WTC11 (cell line): ENCODE measurements around the gene C16orf95. TPM values are rescaled to one million over a fixed set of nuclear protein-coding genes. Genes with fewer than 3 reads are reported as not detected.

Experiments
- ATAC-seq: fragments of 200-7000 bp; cut with Tn5 transposase; 2 replicates; pipeline ENCODE4 v1.10.0; 2021; ENCODE audit warnings: mild to moderate bottlenecking, moderate library complexity
- CTCF ChIA-PET: fragments of 300-600 bp; sonication (Branson Sonifier 250); formaldehyde crosslinking; loops from one replicate; lab custom pipeline; 2021; ENCODE audit warnings: antibody characterized with exemption; lab: Charles Lee
- POLR2A ChIA-PET: fragments of 350-600 bp; sonication (Branson Sonifier 250); formaldehyde crosslinking; loops from one replicate; lab custom pipeline; 2021; ENCODE audit warnings: antibody characterized with exemption; lab: Charles Lee
- DNase-seq: peaks from one replicate; pipeline ENCODE4 v3.0.0; 2021; ENCODE audit warnings: low spot score
- H3K27ac Mint-ChIP-seq: 2 replicates; pipeline ENCODE4 v1.8.0; 2021; ENCODE audit warnings: mixed read lengths
- H3K27me3 Mint-ChIP-seq: 2 replicates; pipeline ENCODE4 v1.8.0; 2021; ENCODE audit warnings: low read depth, mild to moderate bottlenecking, moderate library complexity, mixed read lengths
- H3K36me3 Mint-ChIP-seq: 2 replicates; pipeline ENCODE4 v1.8.0; 2021; ENCODE audit warnings: mixed read lengths
- H3K4me1 Mint-ChIP-seq: 2 replicates; pipeline ENCODE4 v1.8.0; 2022; ENCODE audit warnings: mixed read lengths
- H3K4me3 Mint-ChIP-seq: 2 replicates; pipeline ENCODE4 v1.8.0; 2021; ENCODE audit warnings: mild to moderate bottlenecking, moderate library complexity, mixed read lengths
- H3K9me3 Mint-ChIP-seq: 2 replicates; pipeline ENCODE4 v1.8.0; 2021; ENCODE audit warnings: mixed read lengths
- ATF1 ChIP-seq: sonication (generic); formaldehyde crosslinking; IDR thresholded peaks from 2 replicates; pipeline ENCODE4 v1.8.1; 2023; ENCODE audit warnings: mild to moderate bottlenecking, moderate library complexity, missing genetic modification reagents
- ATF3 ChIP-seq: sonication (generic); formaldehyde crosslinking; conservative IDR thresholded peaks from 2 replicates; pipeline ENCODE4 v1.8.1; 2022; ENCODE audit warnings: mild to moderate bottlenecking, missing genetic modification reagents
- ELF4 ChIP-seq: sonication (generic); formaldehyde crosslinking; IDR thresholded peaks from 2 replicates; pipeline ENCODE4 v1.8.1; 2022; ENCODE audit warnings: low read depth, mild to moderate bottlenecking, moderate library complexity, missing genetic modification reagents
- EMX1 ChIP-seq: fragments of 250-450 bp; sonication (Bioruptor Pico); IDR thresholded peaks from 2 replicates; pipeline ENCODE4 v1.8.0; 2021; ENCODE audit warnings: mild to moderate bottlenecking
- ESRRA ChIP-seq: sonication (generic); formaldehyde crosslinking; IDR thresholded peaks from 2 replicates; pipeline ENCODE4 v1.8.1; 2022; ENCODE audit warnings: mild to moderate bottlenecking, missing genetic modification reagents, borderline replicate concordance
- NR2C2 ChIP-seq: sonication (generic); formaldehyde crosslinking; IDR thresholded peaks from 2 replicates; pipeline ENCODE4 v1.8.0; 2022; ENCODE audit warnings: mild to moderate bottlenecking, missing genetic modification reagents
- OVOL2 ChIP-seq: fragments of 250-450 bp; sonication (Bioruptor Pico); IDR thresholded peaks from 2 replicates; pipeline ENCODE4 v1.9.0; 2021; ENCODE audit warnings: mild to moderate bottlenecking, borderline replicate concordance
- SOX15 ChIP-seq: fragments of 250-450 bp; sonication (Bioruptor Pico); IDR thresholded peaks from 2 replicates; pipeline ENCODE4 v1.9.0; 2021; ENCODE audit warnings: mild to moderate bottlenecking
- SP1 ChIP-seq: sonication (generic); formaldehyde crosslinking; conservative IDR thresholded peaks from 2 replicates; pipeline ENCODE4 v1.8.1; 2022; ENCODE audit warnings: missing genetic modification reagents
- USF1 ChIP-seq: sonication (generic); formaldehyde crosslinking; IDR thresholded peaks from 2 replicates; pipeline ENCODE4 v1.8.0; 2022; ENCODE audit warnings: mild to moderate bottlenecking, missing genetic modification reagents
- USF2 ChIP-seq: sonication (generic); formaldehyde crosslinking; IDR thresholded peaks from 2 replicates; pipeline ENCODE4 v1.8.1; 2023; ENCODE audit warnings: mild to moderate bottlenecking, missing genetic modification reagents, moderate library complexity
- ZBTB43 ChIP-seq: sonication (generic); formaldehyde crosslinking; IDR thresholded peaks from 2 replicates; pipeline ENCODE4 v1.8.1; 2023; ENCODE audit warnings: mild to moderate bottlenecking, missing genetic modification reagents
- ZMAT4 ChIP-seq: fragments of 250-450 bp; sonication (Bioruptor Pico); IDR thresholded peaks from 2 replicates; pipeline ENCODE4 v1.9.0; 2021; ENCODE audit warnings: mild to moderate bottlenecking
- ZNF425 ChIP-seq: fragments of 250-450 bp; sonication (Bioruptor Pico); conservative IDR thresholded peaks from 2 replicates; pipeline ENCODE4 v1.9.0; 2021; ENCODE audit warnings: mild to moderate bottlenecking
- ZNF512 ChIP-seq: sonication (generic); formaldehyde crosslinking; IDR thresholded peaks from 2 replicates; pipeline ENCODE4 v1.8.1; 2022; ENCODE audit warnings: missing genetic modification reagents, borderline replicate concordance
- total RNA-seq: library from RNA; stranded (reverse); gene quantifications from 3 replicates; pipeline ENCODE4 v1.2.3, GENCODE V29; 2021

The C16orf95 gene
- total RNA-seq, 1 experiment from 2014 or later = 5.7 TPM

- TF ChIP-seq ATF3 = no peak
- no peak for TF ChIP-seq ATF1
- no peak for TF ChIP-seq USF1 (CRISPR knock-in tag)
- no peak for TF ChIP-seq ZNF425
- no peak for TF ChIP-seq ELF4 (CRISPR knock-in tag)
- TF ChIP-seq ZMAT4 = no peak
- TF ChIP-seq ZNF512 (CRISPR knock-in tag) = no peak
Observed at GRCh38 chr16:87265261-87265660, 51.9 kb downstream of the C16orf95 start (continued).

- peaks cover 11% of the 10 kb centered on the region for H3K36me3 Mint-ChIP-seq
- ChIA-PET CTCF (interaction anchor here (0.6 to 4.4 kb wide), 4 partner anchors 14 to 61 kb away, joined by 3 to 25 read pairs (median 4); no protein-coding TSS in a partner anchor), POLR2A (no interaction called here)
- H3K4me1 Mint-ChIP-seq = peaks cover 8% of the 10 kb centered on the region
- no peak for ATAC-seq
- H3K27ac Mint-ChIP-seq = peak overlapping the region; percentile 36
- DNase-seq = no peak
- no peak for TF ChIP-seq OVOL2 (CRISPR knock-in tag)
- TF ChIP-seq SP1 (CRISPR knock-in tag) = no peak
- no peak for TF ChIP-seq SOX15 (CRISPR knock-in tag)
- no peak for TF ChIP-seq EMX1
- no peak for TF ChIP-seq ESRRA (CRISPR knock-in tag)
- TF ChIP-seq ZBTB43 (CRISPR knock-in tag) = no peak
- H3K4me3 Mint-ChIP-seq = no peak overlapping the region
- H3K9me3 Mint-ChIP-seq = peaks cover 19% of the 10 kb centered on the region
- peaks cover 3% of the 10 kb centered on the region; the same call in 1 of the 2 replicates for H3K27me3 Mint-ChIP-seq
Observed at GRCh38 chr16:87264634-87265033, 52.6 kb downstream of the C16orf95 start.

- no peak overlapping the region for H3K27ac Mint-ChIP-seq
Observed at GRCh38 chr16:87263418-87264052, 53.7 kb downstream of the C16orf95 start.

More at GRCh38 chr16:87263418-87264052, 53.7 kb downstream of the C16orf95 start:
- TF ChIP-seq NR2C2 (CRISPR knock-in tag) (no peak), USF1 (CRISPR knock-in tag) (0 out of 2 replicates have a peak, but pooled peaks have one; percentile 30), USF2 (CRISPR knock-in tag) (peak; percentile 73), ZNF425 (no peak)
- H3K36me3 Mint-ChIP-seq = peaks cover 8% of the 10 kb centered on the region
- CTCF ChIA-PET = interaction anchor here (0.9 to 4.4 kb wide), 3 partner anchors 15 to 60 kb away, joined by 3 to 25 read pairs (median 3); no protein-coding TSS in a partner anchor
- ATAC-seq (no peak; the same call in 1 of the 2 replicates), DNase-seq (no peak)
- no peak overlapping the region for H3K4me3 Mint-ChIP-seq
- peaks cover 8% of the 10 kb centered on the region for H3K4me1 Mint-ChIP-seq
- peaks cover 16% of the 10 kb centered on the region for H3K9me3 Mint-ChIP-seq
- H3K27me3 Mint-ChIP-seq = peaks cover 3% of the 10 kb centered on the region; the same call in 1 of the 2 replicates
- POLR2A ChIA-PET = no interaction called here
